Mesodermal cell (in vitro differentiated cells): Measurements from ENCODE around the gene RFC1.
"Not testable (repeated sequence)": the region's sequence is repeated elsewhere in the genome, so short reads cannot be mapped to it uniquely, and the experiment has no call there.

Source experiments
- H3K27ac ChIP-seq: 2 replicates; pipeline ENCODE4 v1.7.0; 2013; ENCODE audit warnings: mild to moderate bottlenecking, low read depth, low read length, moderate library complexity; ENCODE audit not compliant: severe bottlenecking
- H3K36me3 ChIP-seq: 2 replicates; pipeline ENCODE4 v1.7.1; 2013; ENCODE audit warnings: mild to moderate bottlenecking, low read length, moderate library complexity; ENCODE audit not compliant: control insufficient read depth, insufficient read depth
- H3K4me1 ChIP-seq: one replicate; pipeline ENCODE4 v1.7.1; 2013; ENCODE audit warnings: mild to moderate bottlenecking, low read length; ENCODE audit not compliant: insufficient read depth, control insufficient read depth, poor library complexity, severe bottlenecking
- H3K4me3 ChIP-seq: 2 replicates; pipeline ENCODE4 v1.7.0; 2013; ENCODE audit warnings: low read length, control low read depth, mild to moderate bottlenecking; ENCODE audit not compliant: insufficient read depth, poor library complexity, severe bottlenecking; ENCODE audit errors: extremely low read depth
- H3K9me3 ChIP-seq: 2 replicates; pipeline ENCODE4 v1.7.1; 2013; ENCODE audit warnings: mild to moderate bottlenecking, low read length, moderate library complexity; ENCODE audit not compliant: control insufficient read depth
- WGBS, 2 experiments: methylation state at CpG; one replicate each; pipeline ENCODE4 v1.1.5; 2013; ENCODE audit warnings: missing lambda C conversion rate in 2 of 2; ENCODE audit not compliant: insufficient coverage in 2 of 2; 5-methylcytosine and 5-hydroxymethylcytosine counted together

The RFC1 gene

DNA sequence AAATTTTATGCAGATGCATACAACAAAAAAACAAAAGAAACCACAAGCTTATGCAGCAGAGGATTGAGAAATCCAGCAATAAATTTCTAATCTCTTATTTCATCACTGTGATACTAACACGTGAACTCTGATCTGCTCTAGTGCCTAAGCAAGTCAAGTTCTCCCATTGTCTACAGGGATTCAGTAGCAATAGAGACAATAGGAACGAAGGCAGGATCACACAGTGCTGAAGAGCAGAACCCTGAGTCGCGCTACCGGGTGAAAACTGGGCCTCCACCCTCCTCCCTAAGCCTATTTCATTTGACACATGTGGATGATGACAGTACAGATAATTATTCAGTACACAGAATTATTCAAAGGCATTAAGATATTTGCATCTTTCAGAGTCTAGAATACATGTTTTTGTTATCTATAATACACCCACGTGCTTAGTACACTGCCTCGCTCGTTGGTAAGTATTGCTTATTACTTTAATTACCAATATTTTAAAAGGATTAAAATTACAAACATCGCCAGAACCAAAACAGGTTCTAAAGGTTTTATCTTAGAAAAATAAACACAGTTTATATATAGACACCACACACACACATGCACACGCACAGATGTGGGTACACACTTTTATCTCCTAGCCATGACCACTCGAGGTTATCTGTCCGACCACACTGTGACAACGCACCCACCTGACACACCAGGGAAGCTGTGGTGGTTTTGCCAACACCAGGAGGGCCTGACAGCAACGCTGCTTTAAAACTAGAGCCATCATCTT, 60.1 kb downstream of the RFC1 start:
- no peaks in the 10 kb centered on the region for H3K9me3 ChIP-seq
- H3K36me3 ChIP-seq: peaks cover 80% of the 10 kb centered on the region
- 91 to 97% methylated on average over 6 of the region's 14 CpGs for WGBS, 2 experiments
- no peak overlapping the region for H3K27ac ChIP-seq
- no peak overlapping the region for H3K4me3 ChIP-seq
- H3K4me1 ChIP-seq: no peaks in the 10 kb centered on the region

DNA sequence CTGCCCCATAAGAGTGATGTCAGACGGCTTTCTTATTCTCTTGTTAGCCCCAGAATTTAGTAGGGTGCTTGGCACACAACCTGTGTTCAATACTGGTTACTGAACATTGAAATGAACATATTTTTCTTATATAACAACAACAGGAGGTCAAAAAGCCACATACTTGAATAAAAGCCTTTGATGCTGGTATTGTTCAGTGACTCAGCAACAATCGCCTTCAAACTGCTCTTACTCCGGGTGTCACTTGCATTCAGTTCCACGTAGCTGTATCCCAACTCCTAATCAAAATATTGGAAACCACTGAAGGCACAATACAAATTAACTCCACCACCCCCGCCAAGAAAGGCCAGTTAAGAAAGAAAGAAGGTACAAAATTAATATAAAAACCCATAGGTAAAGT, 61.5 kb downstream of the RFC1 start:
- Histone ChIP-seq H3K36me3 (peaks cover 80% of the 10 kb centered on the region), H3K4me3 (no peak overlapping the region), H3K4me1 (no peaks in the 10 kb centered on the region), H3K27ac (no peak overlapping the region), H3K9me3 (no peaks in the 10 kb centered on the region)
- 94 to 100% methylated on average over 2 of the region's 5 CpGs for WGBS, 2 experiments

DNA sequence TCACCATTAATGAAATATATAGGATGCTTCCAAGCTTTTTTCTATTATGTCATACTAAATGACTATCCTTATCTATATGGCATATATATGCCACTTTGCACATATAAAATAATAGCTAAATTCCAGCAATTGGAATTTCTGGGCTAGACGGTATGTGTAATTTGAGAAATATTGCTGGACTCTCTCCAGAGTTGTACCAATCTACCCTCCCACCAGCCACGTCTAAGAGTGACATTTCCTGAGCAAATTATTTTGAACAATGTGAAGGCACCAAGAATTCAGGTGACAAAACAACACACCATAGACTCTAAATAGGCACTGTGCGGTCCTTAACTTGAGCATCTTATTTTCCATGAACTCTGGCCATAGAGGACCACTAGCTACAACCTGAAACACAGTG, 62.3 kb downstream of the RFC1 start:
- H3K27ac ChIP-seq: no peak overlapping the region
- H3K4me1 ChIP-seq: no peaks in the 10 kb centered on the region
- no peaks in the 10 kb centered on the region for H3K9me3 ChIP-seq
- H3K4me3 ChIP-seq: no peak overlapping the region
- peaks cover 79% of the 10 kb centered on the region for H3K36me3 ChIP-seq
- WGBS, 2 experiments: 89 to 100% methylated on average over 1 of the region's 3 CpGs

DNA sequence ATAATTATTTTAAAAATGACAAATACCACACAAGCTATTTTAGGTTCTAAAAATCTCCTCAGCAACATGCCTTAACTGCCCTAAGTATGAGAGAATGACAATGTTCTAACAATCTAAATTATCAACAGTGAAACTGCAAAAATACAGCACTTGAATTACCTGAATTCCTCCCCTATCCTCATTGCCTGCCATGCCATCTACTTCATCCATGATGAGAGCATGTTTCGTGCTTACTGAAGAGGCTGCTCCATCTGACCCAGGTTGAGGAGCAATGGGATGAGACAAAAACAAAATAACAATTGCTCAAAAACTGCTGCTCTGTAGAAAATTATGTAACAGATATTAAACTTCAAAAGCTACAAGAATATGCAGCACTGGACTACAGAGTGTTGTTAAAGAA, 63.3 kb downstream of the RFC1 start:
- Histone ChIP-seq H3K9me3 (no peaks in the 10 kb centered on the region), H3K4me1 (no peaks in the 10 kb centered on the region), H3K36me3 (peaks cover 78% of the 10 kb centered on the region), H3K4me3 (no peak overlapping the region), H3K27ac (no peak overlapping the region)
- WGBS, 2 experiments: no CpG with 5 or more reads among the region's 1 CpG

DNA sequence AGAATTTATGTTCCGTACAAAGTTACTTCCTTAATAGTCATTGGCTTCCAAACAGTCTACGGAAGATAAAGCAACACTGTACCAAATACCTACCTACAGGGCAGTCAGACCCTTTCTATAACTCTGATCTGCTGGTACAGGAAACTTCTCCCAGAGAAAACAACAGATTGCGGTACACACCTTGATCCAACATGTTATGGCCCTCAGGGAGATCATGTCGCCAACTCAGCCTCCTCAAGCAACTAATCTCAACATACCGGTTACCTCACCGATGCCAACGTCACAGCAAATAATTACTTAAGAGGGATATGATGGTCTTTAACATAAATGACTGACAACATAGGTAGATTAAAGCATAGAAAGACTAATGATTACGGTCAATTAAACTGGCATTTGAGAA, 70.4 kb downstream of the RFC1 start:
- Histone ChIP-seq H3K4me3 (no peak overlapping the region), H3K36me3 (peaks cover 77% of the 10 kb centered on the region), H3K4me1 (no peaks in the 10 kb centered on the region), H3K27ac (no peak overlapping the region), H3K9me3 (no peaks in the 10 kb centered on the region)
- 100% methylated on average over 2 to 4 of the region's 8 CpGs for WGBS, 2 experiments

DNA sequence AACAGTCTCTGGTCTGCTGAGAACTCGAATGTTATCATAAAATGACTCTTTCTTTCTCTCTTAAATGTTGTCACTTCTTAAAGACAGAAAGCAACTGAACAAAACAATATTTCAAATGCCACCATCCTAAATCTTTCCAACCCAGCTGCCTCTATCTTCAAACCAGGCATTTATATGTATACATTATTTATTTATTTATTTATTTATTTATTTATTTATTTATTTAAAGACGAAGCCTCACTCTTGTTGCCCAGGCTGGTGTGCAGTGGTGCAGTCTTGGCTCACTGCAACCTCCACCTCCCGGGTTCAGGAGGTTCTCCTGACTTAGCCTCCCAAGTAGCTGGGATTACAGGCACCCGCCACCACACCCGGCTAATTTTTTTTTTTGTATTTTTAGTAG, 73.7 kb downstream of the RFC1 start:
- H3K4me3 ChIP-seq, H3K4me1 ChIP-seq, H3K9me3 ChIP-seq, H3K27ac ChIP-seq: not testable (repeated sequence)
- WGBS, 2 experiments: 85 to 86% methylated on average over 2 to 4 of the region's 5 CpGs
- H3K36me3 ChIP-seq: peaks cover 82% of the 10 kb centered on the region

DNA sequence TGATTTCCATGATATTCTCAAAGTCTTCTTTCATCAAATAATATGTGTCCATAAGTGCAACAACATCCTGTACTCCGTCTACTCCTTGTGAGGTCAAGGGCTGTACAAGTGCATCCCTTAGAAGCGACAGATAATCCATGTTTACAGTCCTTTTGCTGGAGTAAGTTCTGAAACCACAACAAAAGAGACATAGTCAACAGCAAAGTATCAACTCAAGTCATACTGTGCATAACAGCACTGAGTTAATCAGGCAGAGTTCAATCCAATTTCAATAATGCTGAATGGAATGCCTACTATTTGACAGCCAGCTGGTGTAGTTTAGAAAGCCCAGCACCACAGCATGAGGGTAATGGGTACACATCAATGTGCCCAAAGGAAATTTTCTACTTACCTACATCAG, 74.5 kb downstream of the RFC1 start:
- no peaks in the 10 kb centered on the region for H3K4me1 ChIP-seq
- H3K4me3 ChIP-seq: no peak overlapping the region
- H3K36me3 ChIP-seq: peaks cover 89% of the 10 kb centered on the region
- H3K9me3 ChIP-seq: no peaks in the 10 kb centered on the region
- 90 to 100% methylated on average over 1 to 2 of the region's 2 CpGs for WGBS, 2 experiments
- no peak overlapping the region for H3K27ac ChIP-seq

DNA sequence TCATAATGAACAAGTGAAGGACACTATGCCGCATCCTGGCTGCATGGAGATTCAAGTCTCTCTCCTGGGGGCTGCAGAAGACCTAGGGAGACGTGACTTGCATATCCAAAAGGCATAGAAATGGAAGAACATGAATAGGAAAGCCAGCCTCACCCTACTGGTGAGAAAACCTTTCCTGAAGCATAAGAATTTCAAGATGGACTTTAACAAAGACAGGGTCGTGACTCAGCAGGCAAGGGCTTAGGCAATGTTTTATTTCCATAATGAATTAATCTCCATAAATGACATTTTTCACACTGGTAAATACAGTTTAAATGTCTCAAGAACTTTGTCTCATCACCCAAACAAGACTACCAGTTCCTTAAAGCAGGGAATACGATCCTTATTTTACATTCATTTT, 78.9 kb downstream of the RFC1 start:
- WGBS, 2 experiments: 92 to 97% methylated on average over 3 to 4 of the region's 4 CpGs
- no peak overlapping the region for H3K4me3 ChIP-seq
- no peaks in the 10 kb centered on the region for H3K4me1 ChIP-seq
- H3K36me3 ChIP-seq: peaks cover 68% of the 10 kb centered on the region
- H3K27ac ChIP-seq: no peak overlapping the region
- H3K9me3 ChIP-seq: no peaks in the 10 kb centered on the region

DNA sequence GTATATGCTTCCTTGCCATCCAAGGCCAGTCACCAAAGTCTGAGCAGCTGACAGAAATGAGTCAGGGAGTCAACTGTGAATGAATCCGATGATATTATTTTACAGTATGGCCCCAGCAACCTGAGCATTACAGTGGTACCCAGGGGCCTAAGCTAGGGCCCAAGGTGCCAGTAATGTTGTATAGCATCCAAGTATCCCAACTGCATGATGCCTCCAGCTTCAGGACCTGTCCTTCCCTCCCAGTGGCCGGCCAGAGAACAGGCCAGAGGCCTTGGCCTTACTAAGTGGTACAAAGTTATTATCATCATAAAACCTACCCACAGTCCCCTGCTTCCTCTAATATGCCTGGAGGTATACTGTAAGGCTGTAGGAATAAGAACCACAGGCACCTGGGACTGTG, 79.9 kb downstream of the RFC1 start:
- H3K27ac ChIP-seq: no peak overlapping the region
- H3K36me3 ChIP-seq: peaks cover 65% of the 10 kb centered on the region
- H3K4me3 ChIP-seq: no peak overlapping the region
- WGBS, 2 experiments: 70% methylated on average over 2 of the region's 2 CpGs; no CpG with 5 or more reads in 1 of the 2 experiments
- H3K4me1 ChIP-seq: no peaks in the 10 kb centered on the region
- no peaks in the 10 kb centered on the region for H3K9me3 ChIP-seq

DNA sequence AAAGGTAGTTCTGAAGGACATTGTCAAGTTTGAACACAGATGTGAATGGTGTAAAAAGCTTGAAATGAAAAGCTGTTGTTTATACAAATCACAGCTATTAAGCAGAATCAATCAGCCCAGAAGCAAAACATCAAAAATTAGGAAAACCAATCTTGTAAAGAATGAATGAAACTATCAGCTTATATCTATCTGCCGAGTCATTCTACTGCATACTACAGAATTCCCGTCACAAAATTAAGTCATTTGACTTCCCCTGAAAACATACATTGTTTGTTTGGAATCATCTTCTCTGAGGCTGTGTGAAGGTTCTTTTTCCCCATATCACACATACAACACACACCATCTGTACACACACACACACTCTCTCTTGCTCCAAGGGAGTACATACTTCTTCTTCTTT, 80.3 kb downstream of the RFC1 start:
- Histone ChIP-seq H3K4me1 (no peaks in the 10 kb centered on the region), H3K9me3 (no peaks in the 10 kb centered on the region), H3K27ac (no peak overlapping the region), H3K36me3 (peaks cover 62% of the 10 kb centered on the region), H3K4me3 (no peak overlapping the region)
- WGBS, 2 experiments: 87% methylated on average over 2 of the region's 2 CpGs

DNA sequence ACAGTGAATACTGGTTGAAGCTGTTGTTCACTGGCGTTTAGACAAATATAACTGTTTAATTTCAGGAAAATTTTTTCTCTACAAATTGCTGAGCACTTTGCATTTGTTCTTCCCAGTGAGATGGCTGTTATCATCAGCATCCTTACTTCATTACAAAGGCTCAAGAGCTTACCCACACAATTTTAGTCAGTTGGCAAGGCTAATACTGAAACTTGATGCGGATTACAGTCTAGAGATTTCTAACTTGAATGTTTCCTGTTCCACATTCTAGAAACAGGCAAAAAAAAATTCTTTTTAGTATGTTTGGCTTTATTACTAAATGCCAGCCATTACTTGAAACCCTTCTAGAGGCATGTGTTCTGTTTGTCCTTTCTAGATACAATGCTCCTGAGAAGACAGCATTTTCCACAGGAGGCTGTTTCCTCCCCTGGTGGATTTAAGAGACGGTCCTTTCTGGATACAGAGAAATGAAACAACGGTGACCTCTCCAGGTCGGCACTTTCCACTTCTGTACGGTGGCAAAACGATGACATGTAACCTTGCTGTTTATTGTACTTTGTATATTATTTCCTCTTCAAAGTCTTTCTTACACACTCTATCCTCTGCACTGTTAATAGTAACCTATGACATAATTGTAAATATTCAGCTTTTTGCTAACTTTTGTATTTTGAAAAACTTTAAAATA, 80.9 kb downstream of the RFC1 start:
- WGBS, 2 experiments: 100% methylated on average over 1 of the region's 7 CpGs; no CpG with 5 or more reads in 1 of the 2 experiments
- H3K27ac ChIP-seq: no peak overlapping the region
- H3K4me3 ChIP-seq: no peak overlapping the region
- H3K36me3 ChIP-seq: peaks cover 62% of the 10 kb centered on the region
- no peaks in the 10 kb centered on the region for H3K9me3 ChIP-seq
- H3K4me1 ChIP-seq: no peaks in the 10 kb centered on the region
